Measurements from ENCODE around the gene CYP1A1. TPM values are rescaled to one million over a fixed set of nuclear protein-coding genes. Genes with fewer than 3 reads are reported as not detected.
"Not testable (repeated sequence)": the region's sequence is repeated elsewhere in the genome, so short reads cannot be mapped to it uniquely, and the experiment has no call there.

CYP1A1 gene
- total RNA-seq, 1 experiment from 2014 or later: not detected

- H3K9me3 Mint-ChIP-seq (ENCODE audit: unreplicated experiment): no peaks in the 10 kb centered on the region
- no peak overlapping the region for H3K4me3 Mint-ChIP-seq (ENCODE audit: unreplicated experiment)
- ChIA-PET POLR2A (interaction anchor here (0.8 to 1.2 kb wide), 2 partner anchors 9 to 719 kb away, joined by 3 to 4 read pairs; no protein-coding TSS in a partner anchor), CTCF (interaction anchor here (0.6 to 2.6 kb wide), 3 partner anchors 36 to 296 kb away, joined by 3 to 7 read pairs (median 6); no protein-coding TSS in a partner anchor)
- H3K4me1 Mint-ChIP-seq (ENCODE audit: insufficient read depth, unreplicated experiment): no peaks in the 10 kb centered on the region
- BruUV-seq (replicated peaks): no TSS peak
- intact Hi-C loops (cut with micrococcal nuclease): no loop called here
- H3K27me3 Mint-ChIP-seq (ENCODE audit: insufficient read depth, unreplicated experiment): peaks cover 33% of the 10 kb centered on the region
- H3K36me3 Mint-ChIP-seq (ENCODE audit: insufficient read depth, unreplicated experiment): no peaks in the 10 kb centered on the region
- no peak overlapping the region for H3K27ac Mint-ChIP-seq (ENCODE audit: low read depth, unreplicated experiment)
- TF ChIP-seq CTCF (IDR thresholded peaks at IDR 0.05; ENCODE audit: unreplicated experiment): no peak
- DNase-seq (ENCODE audit: unreplicated experiment): no peak
These were observed 7.9 kb upstream of the CYP1A1 start for GRCh38 chr15:74733269-74733668.

- TF ChIP-seq CTCF (IDR thresholded peaks at IDR 0.05; ENCODE audit: unreplicated experiment): no peak
- Mint-ChIP-seq H3K27me3 (ENCODE audit: insufficient read depth, unreplicated experiment) (peaks cover 28% of the 10 kb centered on the region), H3K36me3 (ENCODE audit: insufficient read depth, unreplicated experiment) (no peaks in the 10 kb centered on the region), H3K27ac (ENCODE audit: low read depth, unreplicated experiment) (no peak overlapping the region), H3K9me3 (ENCODE audit: unreplicated experiment) (no peaks in the 10 kb centered on the region), H3K4me3 (ENCODE audit: unreplicated experiment) (no peak overlapping the region), H3K4me1 (ENCODE audit: insufficient read depth, unreplicated experiment) (no peaks in the 10 kb centered on the region)
- ChIA-PET POLR2A (interaction anchor here (1.2 kb wide), 1 partner anchor 9 kb away, joined by 3 read pairs; no protein-coding TSS in a partner anchor), CTCF (interaction anchor here (0.7 to 2.6 kb wide), 3 partner anchors 16 to 39 kb away, joined by 3 to 7 read pairs (median 6); partner anchors contain the start of gene CYP1A2)
- DNase-seq (ENCODE audit: unreplicated experiment): no peak
- intact Hi-C loops (cut with micrococcal nuclease): no loop called here
- BruUV-seq (replicated peaks): no TSS peak
These were observed 7.5 kb upstream of the CYP1A1 start for GRCh38 chr15:74732846-74733245.

- ChIA-PET POLR2A (no interaction called here), CTCF (interaction anchor here (0.9 kb wide), 2 partner anchors 15 to 40 kb away, joined by 3 to 10 read pairs; no protein-coding TSS in a partner anchor)
- intact Hi-C loops (cut with micrococcal nuclease): no loop called here
- Mint-ChIP-seq H3K9me3 (ENCODE audit: unreplicated experiment) (no peaks in the 10 kb centered on the region), H3K36me3 (ENCODE audit: insufficient read depth, unreplicated experiment) (no peaks in the 10 kb centered on the region), H3K4me3 (ENCODE audit: unreplicated experiment) (no peak overlapping the region), H3K4me1 (ENCODE audit: insufficient read depth, unreplicated experiment) (no peaks in the 10 kb centered on the region), H3K27me3 (ENCODE audit: insufficient read depth, unreplicated experiment) (peaks cover 8% of the 10 kb centered on the region), H3K27ac (ENCODE audit: low read depth, unreplicated experiment) (no peak overlapping the region)
- no peak for TF ChIP-seq CTCF (IDR thresholded peaks at IDR 0.05; ENCODE audit: unreplicated experiment)
- DNase-seq (ENCODE audit: unreplicated experiment): no peak
- BruUV-seq (replicated peaks): no TSS peak
These were observed 5.4 kb upstream of the CYP1A1 start for GRCh38 chr15:74730619-74731316.

- H3K27me3 Mint-ChIP-seq (ENCODE audit: insufficient read depth, unreplicated experiment); H3K36me3 Mint-ChIP-seq (ENCODE audit: insufficient read depth, unreplicated experiment); H3K4me1 Mint-ChIP-seq (ENCODE audit: insufficient read depth, unreplicated experiment); H3K4me3 Mint-ChIP-seq (ENCODE audit: unreplicated experiment); H3K9me3 Mint-ChIP-seq (ENCODE audit: unreplicated experiment); H3K27ac Mint-ChIP-seq (ENCODE audit: low read depth, unreplicated experiment); DNase-seq (ENCODE audit: unreplicated experiment); POLR2A ChIA-PET; intact Hi-C loops (cut with micrococcal nuclease); BruUV-seq (replicated peaks); CTCF ChIA-PET: not testable (repeated sequence)
These were observed 4.0 kb upstream of the CYP1A1 start for GRCh38 chr15:74729372-74729771.

- H3K36me3 Mint-ChIP-seq (ENCODE audit: insufficient read depth, unreplicated experiment); H3K4me1 Mint-ChIP-seq (ENCODE audit: insufficient read depth, unreplicated experiment); BruUV-seq (replicated peaks); CTCF ChIA-PET; H3K27ac Mint-ChIP-seq (ENCODE audit: low read depth, unreplicated experiment); H3K4me3 Mint-ChIP-seq (ENCODE audit: unreplicated experiment); POLR2A ChIA-PET; intact Hi-C loops (cut with micrococcal nuclease); H3K27me3 Mint-ChIP-seq (ENCODE audit: insufficient read depth, unreplicated experiment); DNase-seq (ENCODE audit: unreplicated experiment); H3K9me3 Mint-ChIP-seq (ENCODE audit: unreplicated experiment): not testable (repeated sequence)
These were observed 3.4 kb upstream of the CYP1A1 start for GRCh38 chr15:74728699-74729098.

All from MCF 10A (cell line).